GM12878 (cell line): ENCODE data around the gene ETV2.

Experiments used
- ASH2L ChIP-seq: fragments of 300-600, 200-600 bp; sonication (generic); IDR thresholded peaks from 2 replicates; pipeline ENCODE4 v1.6.1; 2017; ENCODE audit warnings: low read depth, mild to moderate bottlenecking, borderline replicate concordance
- CEBPB ChIP-seq, 2 experiments: fragments of 150-350 bp in 1 of 2; IDR thresholded peaks; 2 replicates each; pipeline ENCODE4 v1.6.1; 2012 to 2014; ENCODE audit warnings: low read depth in 2 of 2, low read length in 2 of 2, borderline replicate concordance in 1 of 2, inconsistent platforms in 1 of 2
- CTCF ChIP-seq, 3 experiments: IDR thresholded peaks in 2 of 3; conservative IDR thresholded peaks in 1 of 3; 2 replicates each; pipeline ENCODE4 v1.5.1; 2011; ENCODE audit warnings: low read depth in 3 of 3, low read length in 3 of 3, mild to moderate bottlenecking in 3 of 3, control low read depth in 2 of 3, moderate library complexity in 2 of 3, inconsistent platforms in 1 of 3, mixed read lengths in 1 of 3; ENCODE audit not compliant: control insufficient read depth in 2 of 3, insufficient read depth in 1 of 3; ENCODE audit errors: extremely low read depth in 1 of 3
- EP300 ChIP-seq, 2 experiments: fragments of 150-350 bp in 1 of 2; IDR thresholded peaks; 2 replicates each; pipeline ENCODE4 v1.6.1; 2011 to 2012; ENCODE audit warnings: low read depth in 2 of 2, low read length in 2 of 2, borderline replicate concordance in 1 of 2, improper control_type of control experiment in 1 of 2, inconsistent platforms in 1 of 2; ENCODE audit not compliant: control insufficient read depth in 1 of 2
- JUND ChIP-seq: IDR thresholded peaks from 2 replicates; pipeline ENCODE4 v1.6.1; 2012; ENCODE audit warnings: low read depth, mild to moderate bottlenecking, low read length, improper control_type of control experiment, moderate library complexity
- KDM1A ChIP-seq: fragments of 200-600 bp; sonication (generic); IDR thresholded peaks from 2 replicates; pipeline ENCODE4 v1.6.1; 2016; ENCODE audit warnings: borderline replicate concordance
- POLR2AphosphoS5 ChIP-seq: IDR thresholded peaks from 2 replicates; pipeline ENCODE4 v1.6.1; 2011; ENCODE audit warnings: mild to moderate bottlenecking, low read length, inconsistent platforms
- REST ChIP-seq: IDR thresholded peaks from 2 replicates; pipeline ENCODE4 v1.6.1; 2012; ENCODE audit warnings: mild to moderate bottlenecking, low read depth, low read length
- SMC3 ChIP-seq: IDR thresholded peaks from 2 replicates; pipeline ENCODE4 v1.6.1; 2011; ENCODE audit warnings: low read length, improper control_type of control experiment, borderline replicate concordance
- ZZZ3 ChIP-seq: IDR thresholded peaks from 2 replicates; pipeline ENCODE4 v1.6.1; 2011; ENCODE audit warnings: low read depth; ENCODE audit not compliant: control insufficient read depth, insufficient read length
- TF ChIP-seq, protein P1 (sequence below): fragments of 150-350 bp; IDR thresholded peaks from 2 replicates; pipeline ENCODE4 v1.6.1; 2016; ENCODE audit warnings: low read depth, low read length

GRCh38 chr19:35619290-35619923 lies 22.1 kb upstream of the ETV2 start:
- TF ChIP-seq, protein P1, sequence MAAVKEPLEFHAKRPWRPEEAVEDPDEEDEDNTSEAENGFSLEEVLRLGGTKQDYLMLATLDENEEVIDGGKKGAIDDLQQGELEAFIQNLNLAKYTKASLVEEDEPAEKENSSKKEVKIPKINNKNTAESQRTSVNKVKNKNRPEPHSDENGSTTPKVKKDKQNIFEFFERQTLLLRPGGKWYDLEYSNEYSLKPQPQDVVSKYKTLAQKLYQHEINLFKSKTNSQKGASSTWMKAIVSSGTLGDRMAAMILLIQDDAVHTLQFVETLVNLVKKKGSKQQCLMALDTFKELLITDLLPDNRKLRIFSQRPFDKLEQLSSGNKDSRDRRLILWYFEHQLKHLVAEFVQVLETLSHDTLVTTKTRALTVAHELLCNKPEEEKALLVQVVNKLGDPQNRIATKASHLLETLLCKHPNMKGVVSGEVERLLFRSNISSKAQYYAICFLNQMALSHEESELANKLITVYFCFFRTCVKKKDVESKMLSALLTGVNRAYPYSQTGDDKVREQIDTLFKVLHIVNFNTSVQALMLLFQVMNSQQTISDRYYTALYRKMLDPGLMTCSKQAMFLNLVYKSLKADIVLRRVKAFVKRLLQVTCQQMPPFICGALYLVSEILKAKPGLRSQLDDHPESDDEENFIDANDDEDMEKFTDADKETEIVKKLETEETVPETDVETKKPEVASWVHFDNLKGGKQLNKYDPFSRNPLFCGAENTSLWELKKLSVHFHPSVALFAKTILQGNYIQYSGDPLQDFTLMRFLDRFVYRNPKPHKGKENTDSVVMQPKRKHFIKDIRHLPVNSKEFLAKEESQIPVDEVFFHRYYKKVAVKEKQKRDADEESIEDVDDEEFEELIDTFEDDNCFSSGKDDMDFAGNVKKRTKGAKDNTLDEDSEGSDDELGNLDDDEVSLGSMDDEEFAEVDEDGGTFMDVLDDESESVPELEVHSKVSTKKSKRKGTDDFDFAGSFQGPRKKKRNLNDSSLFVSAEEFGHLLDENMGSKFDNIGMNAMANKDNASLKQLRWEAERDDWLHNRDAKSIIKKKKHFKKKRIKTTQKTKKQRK, result no peak
- no peak for TF ChIP-seq ASH2L
- TF ChIP-seq SMC3, result no peak
- TF ChIP-seq REST, result no peak
- no peak for TF ChIP-seq JUND
- no peak for TF ChIP-seq CTCF (IDR thresholded peaks at IDR 0.05 in 2 of 3, conservative IDR thresholded peaks at IDR 0.05 in 1 of 3; ENCODE audit: control insufficient read depth in 2 of 3, extremely low read depth in 1 of 3, insufficient read depth in 1 of 3, low read depth in 3 of 3, low read length in 3 of 3)
- no peak for TF ChIP-seq KDM1A
- no peak for TF ChIP-seq EP300 (IDR thresholded peaks at IDR 0.05; ENCODE audit: borderline replicate concordance in 1 of 2, control insufficient read depth in 1 of 2, low read depth in 2 of 2, low read length in 2 of 2)
- no peak for TF ChIP-seq POLR2AphosphoS5
- TF ChIP-seq CEBPB (IDR thresholded peaks at IDR 0.05; ENCODE audit: borderline replicate concordance in 1 of 2, low read depth in 2 of 2, low read length in 2 of 2), result no peak
- TF ChIP-seq ZZZ3, result no peak
